RWPE2 (cell line): Measurements from ENCODE around the gene CCDC85B.

ENCODE experiments used
- ATAC-seq: fragments of 200-7000 bp; cut with Tn5 transposase; 3 replicates; pipeline ENCODE4 v1.9.1; 2021; ENCODE audit warnings: low read depth
- DNase-seq: peaks from one replicate; pipeline ENCODE4 v3.0.0-alpha.2; 2020; ENCODE audit warnings: low spot score
- H3K27ac ChIP-seq: fragments of 450-650 bp; 2 replicates; pipeline ENCODE4 v1.5.1; 2017; ENCODE audit warnings: mild to moderate bottlenecking; ENCODE audit not compliant: poor library complexity, severe bottlenecking
- H3K27me3 ChIP-seq: fragments of 250-450 bp; sonication (Bioruptor Pico); 2 replicates; pipeline ENCODE4 v1.5.1; 2021; ENCODE audit warnings: mild to moderate bottlenecking, moderate library complexity; ENCODE audit not compliant: insufficient read depth, poor library complexity, severe bottlenecking
- H3K36me3 ChIP-seq: fragments of 250-450 bp; sonication (Bioruptor Pico); 2 replicates; pipeline ENCODE4 v1.5.1; 2020; ENCODE audit warnings: low read depth, mild to moderate bottlenecking, moderate library complexity
- H3K4me1 ChIP-seq: fragments of 250-450 bp; sonication (Bioruptor Pico); 2 replicates; pipeline ENCODE4 v1.5.1; 2021; ENCODE audit warnings: mild to moderate bottlenecking, moderate library complexity; ENCODE audit not compliant: insufficient read depth, poor library complexity, severe bottlenecking
- H3K4me3 ChIP-seq: fragments of 250-450 bp; sonication (Bioruptor Pico); 2 replicates; pipeline ENCODE4 v1.5.1; 2021; ENCODE audit warnings: mild to moderate bottlenecking, moderate library complexity; ENCODE audit not compliant: severe bottlenecking
- H3K9me3 ChIP-seq: fragments of 250-450 bp; sonication (Bioruptor Pico); 2 replicates; pipeline ENCODE4 v1.5.1; 2021; ENCODE audit warnings: mild to moderate bottlenecking, moderate library complexity; ENCODE audit not compliant: severe bottlenecking
- TF ChIP-seq, protein P1 (sequence below): fragments of 450-650 bp; IDR thresholded peaks from one replicate; pipeline ENCODE4 v1.5.1; 2017; ENCODE audit warnings: mild to moderate bottlenecking, moderate library complexity; ENCODE audit not compliant: poor library complexity, severe bottlenecking

Gene CCDC85B

GRCh38 chr11:65865550-65866172 is 24.8 kb upstream of the CCDC85B start:
- Histone ChIP-seq H3K27ac (no peak overlapping the region), H3K9me3 (no peaks in the 10 kb centered on the region), H3K4me1 (no peaks in the 10 kb centered on the region), H3K36me3 (peaks cover 69% of the 10 kb centered on the region), H3K4me3 (no peak overlapping the region), H3K27me3 (no peaks in the 10 kb centered on the region)
- DNase-seq = no peak
- TF ChIP-seq, protein P1, sequence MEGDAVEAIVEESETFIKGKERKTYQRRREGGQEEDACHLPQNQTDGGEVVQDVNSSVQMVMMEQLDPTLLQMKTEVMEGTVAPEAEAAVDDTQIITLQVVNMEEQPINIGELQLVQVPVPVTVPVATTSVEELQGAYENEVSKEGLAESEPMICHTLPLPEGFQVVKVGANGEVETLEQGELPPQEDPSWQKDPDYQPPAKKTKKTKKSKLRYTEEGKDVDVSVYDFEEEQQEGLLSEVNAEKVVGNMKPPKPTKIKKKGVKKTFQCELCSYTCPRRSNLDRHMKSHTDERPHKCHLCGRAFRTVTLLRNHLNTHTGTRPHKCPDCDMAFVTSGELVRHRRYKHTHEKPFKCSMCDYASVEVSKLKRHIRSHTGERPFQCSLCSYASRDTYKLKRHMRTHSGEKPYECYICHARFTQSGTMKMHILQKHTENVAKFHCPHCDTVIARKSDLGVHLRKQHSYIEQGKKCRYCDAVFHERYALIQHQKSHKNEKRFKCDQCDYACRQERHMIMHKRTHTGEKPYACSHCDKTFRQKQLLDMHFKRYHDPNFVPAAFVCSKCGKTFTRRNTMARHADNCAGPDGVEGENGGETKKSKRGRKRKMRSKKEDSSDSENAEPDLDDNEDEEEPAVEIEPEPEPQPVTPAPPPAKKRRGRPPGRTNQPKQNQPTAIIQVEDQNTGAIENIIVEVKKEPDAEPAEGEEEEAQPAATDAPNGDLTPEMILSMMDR = no peak
- no peak for ATAC-seq

DNA sequence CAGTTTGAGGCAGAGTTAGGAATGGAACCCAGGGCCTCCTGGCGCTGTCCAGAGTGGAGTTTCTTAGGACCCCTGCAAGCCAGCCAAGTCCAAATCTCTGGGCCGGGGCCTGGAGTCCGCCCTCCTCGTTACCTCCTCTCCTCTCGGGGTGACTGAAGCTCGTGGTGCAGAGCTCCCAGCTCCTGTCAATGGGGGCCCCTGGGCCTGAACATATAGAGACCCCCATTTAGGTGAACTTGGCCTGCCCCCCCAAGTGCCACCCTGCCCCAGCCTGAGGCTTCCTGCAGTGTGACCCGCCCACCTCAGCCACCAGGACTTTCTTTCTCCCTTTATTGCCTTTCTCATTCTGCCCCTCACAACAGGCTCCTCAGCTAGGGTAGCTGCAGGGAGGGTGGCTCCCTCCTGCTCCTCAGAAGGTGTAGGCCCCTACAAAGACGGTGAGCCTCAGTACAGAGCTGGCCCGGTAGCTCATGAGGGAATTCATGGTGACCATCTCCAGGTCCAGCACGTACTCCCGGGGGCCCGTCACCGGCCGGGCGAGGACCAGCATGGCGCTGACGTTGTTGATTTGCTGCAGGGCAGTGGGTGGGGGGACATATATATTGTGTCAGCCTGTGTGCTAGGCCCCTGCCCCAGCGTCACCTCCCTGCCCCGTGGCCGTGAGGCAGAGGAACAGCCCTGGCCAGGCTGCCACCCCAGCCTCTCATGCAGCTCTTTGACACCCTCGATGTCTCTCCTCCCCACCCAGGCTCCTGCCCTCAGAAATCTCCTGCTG is 23.8 kb upstream of the CCDC85B start:
- Histone ChIP-seq H3K4me1 (no peaks in the 10 kb centered on the region), H3K27ac (no peak overlapping the region), H3K27me3 (no peaks in the 10 kb centered on the region), H3K9me3 (no peaks in the 10 kb centered on the region), H3K36me3 (peaks cover 64% of the 10 kb centered on the region), H3K4me3 (no peak overlapping the region)
- TF ChIP-seq, protein P1 = no peak
- ATAC-seq (no peak), DNase-seq (no peak)

GRCh38 chr11:65867284-65868071 is 23.0 kb upstream of the CCDC85B start:
- Histone ChIP-seq H3K9me3 (no peaks in the 10 kb centered on the region), H3K27ac (no peak overlapping the region), H3K27me3 (no peaks in the 10 kb centered on the region), H3K4me1 (no peaks in the 10 kb centered on the region), H3K36me3 (peaks cover 56% of the 10 kb centered on the region), H3K4me3 (no peak overlapping the region)
- TF ChIP-seq, protein P1 = no peak
- DNase-seq = no peak
- ATAC-seq = no peak; the same call in 2 of the 3 replicates

- H3K27me3 ChIP-seq = no peaks in the 10 kb centered on the region
- H3K9me3 ChIP-seq = no peaks in the 10 kb centered on the region
- ATAC-seq (no peak), DNase-seq (no peak)
- peaks cover 49% of the 10 kb centered on the region for H3K36me3 ChIP-seq
- H3K4me1 ChIP-seq = no peaks in the 10 kb centered on the region
- H3K27ac ChIP-seq = no peak overlapping the region
- TF ChIP-seq, protein P1 = no peak
- no peak overlapping the region for H3K4me3 ChIP-seq
Observed at GRCh38 chr11:65868076-65868667, 22.3 kb upstream of the CCDC85B start.
